ENCODE data around the gene SIL1.

DNA sequence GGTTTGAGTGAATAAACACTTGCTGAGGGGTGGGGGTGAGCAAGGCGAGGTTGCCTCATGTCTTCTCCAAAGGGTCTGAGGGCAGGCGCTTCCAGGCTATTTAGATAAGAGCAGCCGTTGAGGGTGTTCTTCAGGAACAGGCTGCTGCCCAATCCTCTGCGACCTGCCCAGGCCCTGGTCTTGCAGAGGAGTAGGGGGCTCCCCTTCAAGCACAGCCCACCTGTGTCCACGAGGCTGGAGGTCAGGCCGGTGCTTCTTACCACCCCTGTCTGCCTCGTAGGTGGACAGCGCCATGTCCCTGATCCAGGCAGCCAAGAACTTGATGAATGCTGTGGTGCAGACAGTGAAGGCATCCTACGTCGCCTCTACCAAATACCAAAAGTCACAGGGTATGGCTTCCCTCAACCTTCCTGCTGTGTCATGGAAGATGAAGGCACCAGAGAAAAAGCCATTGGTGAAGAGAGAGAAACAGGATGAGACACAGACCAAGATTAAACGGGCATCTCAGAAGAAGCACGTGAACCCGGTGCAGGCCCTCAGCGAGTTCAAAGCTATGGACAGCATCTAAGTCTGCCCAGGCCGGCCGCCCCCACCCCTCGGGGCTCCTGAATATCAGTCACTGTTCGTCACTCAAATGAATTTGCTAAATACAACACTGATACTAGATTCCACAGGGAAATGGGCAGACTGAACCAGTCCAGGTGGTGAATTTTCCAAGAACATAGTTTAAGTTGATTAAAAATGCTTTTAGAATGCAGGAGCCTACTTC lies 264.5 kb downstream of the SIL1 start:
- TF ChIP-seq, protein P1, sequence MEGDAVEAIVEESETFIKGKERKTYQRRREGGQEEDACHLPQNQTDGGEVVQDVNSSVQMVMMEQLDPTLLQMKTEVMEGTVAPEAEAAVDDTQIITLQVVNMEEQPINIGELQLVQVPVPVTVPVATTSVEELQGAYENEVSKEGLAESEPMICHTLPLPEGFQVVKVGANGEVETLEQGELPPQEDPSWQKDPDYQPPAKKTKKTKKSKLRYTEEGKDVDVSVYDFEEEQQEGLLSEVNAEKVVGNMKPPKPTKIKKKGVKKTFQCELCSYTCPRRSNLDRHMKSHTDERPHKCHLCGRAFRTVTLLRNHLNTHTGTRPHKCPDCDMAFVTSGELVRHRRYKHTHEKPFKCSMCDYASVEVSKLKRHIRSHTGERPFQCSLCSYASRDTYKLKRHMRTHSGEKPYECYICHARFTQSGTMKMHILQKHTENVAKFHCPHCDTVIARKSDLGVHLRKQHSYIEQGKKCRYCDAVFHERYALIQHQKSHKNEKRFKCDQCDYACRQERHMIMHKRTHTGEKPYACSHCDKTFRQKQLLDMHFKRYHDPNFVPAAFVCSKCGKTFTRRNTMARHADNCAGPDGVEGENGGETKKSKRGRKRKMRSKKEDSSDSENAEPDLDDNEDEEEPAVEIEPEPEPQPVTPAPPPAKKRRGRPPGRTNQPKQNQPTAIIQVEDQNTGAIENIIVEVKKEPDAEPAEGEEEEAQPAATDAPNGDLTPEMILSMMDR (IDR thresholded peaks at IDR 0.05), result no peak
- TF ChIP-seq NFE2L2 (conservative IDR thresholded peaks at IDR 0.05; ENCODE audit: low read length), result no peak
- no peak for TF ChIP-seq POLR2A (IDR thresholded peaks at IDR 0.05; ENCODE audit: low read length)
- no peak for TF ChIP-seq ZFP36 (IDR thresholded peaks at IDR 0.05; ENCODE audit: borderline replicate concordance, partially characterized antibody)

All from A549 (cell line).